ENCODE results near the gene VPS33B.

GRCh38 chr15:91067036-91067435 lies 44.6 kb upstream of the VPS33B start:
- TF ChIP-seq POLR2A (IDR thresholded peaks at IDR 0.05; ENCODE audit: low read depth, low read length) (no peak), SPI1 (IDR thresholded peaks at IDR 0.05; ENCODE audit: low read depth, low read length) (no peak), POLR2AphosphoS5 (IDR thresholded peaks at IDR 0.05; ENCODE audit: low read depth, low read length) (no peak), TAF1 (IDR thresholded peaks at IDR 0.05; ENCODE audit: low read depth, low read length) (no peak), PAX5 (IDR thresholded peaks at IDR 0.05; ENCODE audit: insufficient read depth, low read length, severe bottlenecking) (no peak), POU2F2 (IDR thresholded peaks at IDR 0.05; ENCODE audit: low read depth, low read length) (no peak)

Measured in GM12891 (cell line).